DMS153 treated with DMSO at 0.1 percent for 48 hours (cell line): Measurements from ENCODE around the gene CA12.
A peak's percentile ranks its signal among the peaks of the same experiment; 100 is the strongest.

Experiments used
- DNase-seq: peaks from one replicate; lab custom pipeline; 2025; ENCODE audit not compliant: unreplicated experiment; lab: John Stamatoyannopoulos, UW

Gene CA12

DNA sequence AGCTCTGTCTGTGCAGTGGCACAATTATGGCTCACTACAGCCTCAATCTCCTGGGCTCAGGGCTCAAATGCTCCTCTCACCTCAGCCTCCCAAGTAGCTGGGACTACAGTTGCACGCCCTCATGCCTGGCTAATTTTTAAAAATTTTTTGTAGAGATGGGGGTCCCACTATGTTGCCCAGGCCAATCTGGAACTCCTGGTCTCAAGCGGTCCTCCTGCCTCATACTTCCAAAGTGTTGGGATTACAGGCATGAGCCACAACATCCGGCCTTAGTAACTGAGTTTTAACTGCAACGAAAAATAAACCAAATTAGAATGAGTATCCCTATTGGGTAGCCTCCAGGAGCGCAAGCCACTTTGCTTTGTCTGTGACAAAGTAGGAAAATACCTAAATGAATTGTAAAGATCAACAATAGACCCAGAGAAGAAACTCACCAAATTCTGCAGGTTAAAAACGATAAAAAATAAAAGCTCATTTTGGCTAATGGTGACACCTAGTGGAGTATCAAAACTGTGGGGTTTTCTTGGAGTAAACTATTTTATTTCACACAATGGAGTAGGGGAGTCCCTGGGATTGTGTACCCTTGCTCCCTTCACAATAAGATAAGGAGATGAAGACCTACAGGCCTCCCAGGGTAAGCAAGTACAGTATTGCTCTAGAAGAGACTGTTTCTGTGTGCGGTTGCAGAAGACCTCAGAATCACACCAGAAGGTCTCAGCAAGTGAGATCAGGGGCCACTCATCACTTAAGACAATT lies 21.0 kb upstream of the CA12 start:
- DNase-seq, result no peak

DNA sequence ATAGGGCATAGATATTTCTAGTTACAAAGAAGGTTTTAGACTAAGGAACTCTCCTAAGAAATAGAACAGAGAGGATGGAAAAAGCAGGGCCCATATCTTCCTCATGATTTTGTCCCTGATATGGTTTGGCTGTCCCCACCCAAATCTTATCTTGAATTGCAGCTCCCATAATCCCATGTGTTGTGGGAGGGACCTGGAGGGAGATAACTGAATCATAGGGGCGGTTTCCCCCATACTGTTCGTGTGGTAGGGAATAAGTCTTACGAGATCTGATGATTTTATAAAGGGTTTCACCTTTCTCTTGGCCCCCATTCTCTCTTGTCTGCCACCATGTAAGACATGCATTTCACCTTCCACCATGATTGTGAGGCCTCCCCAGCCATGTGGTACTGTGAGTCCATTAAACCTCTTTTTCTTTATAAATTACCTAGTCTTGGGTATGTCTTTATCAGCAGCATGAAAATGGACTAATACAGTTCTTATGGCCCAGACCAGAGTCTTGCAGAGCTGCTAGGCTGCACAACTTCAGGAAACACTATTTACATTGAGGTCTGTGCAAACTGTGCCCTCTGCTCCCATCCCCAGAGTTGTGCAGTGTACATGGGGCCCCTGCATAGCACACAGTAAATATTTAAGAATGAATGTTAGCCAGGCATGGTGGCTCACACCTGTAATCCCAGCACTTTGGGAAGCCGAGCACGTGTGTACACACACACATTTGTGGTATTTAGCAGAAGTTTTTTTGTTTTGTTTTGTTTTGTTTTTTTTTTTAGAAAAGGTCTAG lies 20.3 kb upstream of the CA12 start:
- DNase-seq, result no peak

DNA sequence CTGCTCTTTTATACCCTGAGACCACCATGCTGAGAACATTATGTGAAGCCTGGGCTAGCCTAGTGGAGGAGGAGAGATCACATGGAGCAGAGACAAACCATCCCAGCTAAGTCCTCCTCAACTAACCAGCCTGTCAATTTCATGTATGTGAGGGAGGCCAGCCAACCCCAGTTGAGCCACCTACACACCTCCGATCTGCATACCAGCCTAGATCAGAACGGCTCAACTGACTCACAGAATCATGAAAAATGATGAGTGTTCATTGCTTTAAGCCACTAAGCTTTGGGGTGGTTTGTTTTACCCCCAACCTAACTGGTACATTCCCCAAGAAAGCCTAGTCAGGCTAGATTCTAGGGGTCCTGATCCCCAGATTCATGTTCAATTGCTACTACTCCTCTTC lies 19.4 kb upstream of the CA12 start:
- no peak for DNase-seq

DNA sequence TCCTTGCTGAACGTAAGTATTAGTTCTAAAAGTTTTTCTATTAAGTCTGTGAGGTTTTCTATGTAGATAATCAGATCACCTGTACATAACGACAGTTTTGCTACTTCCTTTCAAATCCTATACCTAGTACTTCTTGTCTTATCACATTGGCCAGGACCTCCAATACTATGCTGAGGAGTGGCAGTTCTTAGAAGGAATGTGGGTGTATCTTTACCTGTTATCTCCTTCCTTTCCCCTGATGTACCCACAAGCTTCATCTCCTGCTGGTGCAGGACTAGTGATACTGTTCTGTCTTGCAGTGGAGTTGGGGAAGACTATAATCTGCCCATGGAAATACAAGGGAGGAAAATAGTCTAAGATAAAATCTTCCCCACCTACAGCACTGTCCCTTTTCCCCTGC lies 16.8 kb upstream of the CA12 start:
- no peak for DNase-seq

DNA sequence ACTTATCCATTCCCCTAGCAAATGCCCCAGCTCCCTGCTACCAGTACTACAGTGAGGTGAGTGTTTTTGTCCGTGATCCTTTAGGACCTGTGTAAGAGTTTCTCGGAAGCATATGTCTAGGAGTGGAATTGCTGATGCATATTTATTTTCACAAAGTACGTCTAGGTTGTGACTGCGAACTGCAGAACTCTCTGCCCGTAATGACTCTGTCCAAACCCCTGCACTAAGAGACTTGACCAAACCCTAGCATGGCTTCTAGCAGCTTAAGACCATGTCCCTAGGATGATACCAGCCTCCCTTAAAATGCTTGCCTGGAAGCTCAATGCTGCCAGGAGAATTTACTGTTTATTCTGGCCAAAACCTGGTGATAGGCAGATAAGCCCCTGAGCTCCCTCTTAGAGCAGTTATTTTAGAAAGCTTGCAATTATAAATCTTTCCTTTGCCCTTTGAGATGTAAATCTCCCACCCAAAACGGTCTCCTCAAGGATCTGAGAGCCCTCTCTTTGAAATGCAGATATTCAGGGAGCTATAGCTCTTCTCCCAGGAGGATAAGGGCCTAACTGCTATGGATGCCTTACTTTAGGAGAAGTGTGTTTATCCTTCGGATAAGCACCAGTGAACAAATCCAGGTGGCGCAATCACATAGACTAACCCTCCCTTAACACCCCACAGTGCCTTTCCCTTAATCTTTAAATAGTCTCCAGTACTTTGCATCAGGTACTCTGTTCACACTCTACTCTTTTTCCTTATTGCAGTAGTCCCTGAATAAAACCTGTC lies 14.7 kb upstream of the CA12 start:
- no peak for DNase-seq

DNA sequence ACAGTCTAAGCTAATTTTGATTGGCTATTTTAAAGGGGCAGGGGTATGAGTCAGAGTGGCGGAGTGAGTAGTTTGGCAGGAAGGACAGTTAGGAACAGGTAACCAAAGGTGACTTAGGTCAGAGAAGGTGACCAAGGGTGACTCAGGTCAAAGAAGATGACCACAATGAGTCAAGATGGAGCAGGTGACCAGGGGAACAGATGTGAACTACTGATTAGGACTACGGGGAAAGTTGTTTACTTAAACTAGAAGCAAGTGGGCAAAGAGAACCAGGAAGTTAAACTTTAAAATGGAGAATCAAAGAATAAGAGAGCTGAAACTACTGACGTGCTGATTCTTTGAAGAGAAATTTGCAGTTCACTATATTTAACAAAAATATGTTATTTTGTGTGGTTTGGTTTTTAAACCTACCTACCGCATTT lies 14.1 kb upstream of the CA12 start:
- DNase-seq, result no peak

DNA sequence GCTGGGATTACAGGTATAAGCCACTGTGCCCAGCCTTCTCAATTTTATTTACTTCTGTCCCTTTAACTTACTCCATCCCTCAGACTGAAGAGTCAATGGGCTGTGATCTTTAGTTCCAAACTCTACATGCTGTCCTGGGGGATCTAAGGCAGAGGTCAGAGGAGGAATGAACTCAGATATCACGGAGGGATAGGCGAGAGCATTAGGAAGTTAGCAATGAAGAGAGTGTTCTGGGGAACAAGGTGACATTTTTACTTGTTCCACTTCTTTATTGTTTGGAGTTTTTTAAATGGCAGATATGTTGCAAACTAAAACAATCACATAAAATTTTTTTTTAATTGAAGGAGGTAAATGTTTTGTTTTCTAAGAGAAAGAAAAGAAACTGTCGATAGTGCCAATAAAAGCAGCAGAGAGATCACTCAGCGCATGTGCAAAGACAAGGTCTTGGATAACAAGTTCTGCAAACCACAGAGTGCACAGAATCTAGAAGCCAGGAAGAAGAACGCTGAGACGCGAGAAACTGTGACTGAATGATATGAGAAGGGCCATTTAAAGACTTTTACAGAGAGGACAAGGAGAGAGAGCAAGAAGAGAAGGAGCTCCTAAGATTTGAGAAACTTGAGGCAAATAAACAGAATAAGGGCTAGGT lies 10.8 kb upstream of the CA12 start:
- DNase-seq, result no peak

DNA sequence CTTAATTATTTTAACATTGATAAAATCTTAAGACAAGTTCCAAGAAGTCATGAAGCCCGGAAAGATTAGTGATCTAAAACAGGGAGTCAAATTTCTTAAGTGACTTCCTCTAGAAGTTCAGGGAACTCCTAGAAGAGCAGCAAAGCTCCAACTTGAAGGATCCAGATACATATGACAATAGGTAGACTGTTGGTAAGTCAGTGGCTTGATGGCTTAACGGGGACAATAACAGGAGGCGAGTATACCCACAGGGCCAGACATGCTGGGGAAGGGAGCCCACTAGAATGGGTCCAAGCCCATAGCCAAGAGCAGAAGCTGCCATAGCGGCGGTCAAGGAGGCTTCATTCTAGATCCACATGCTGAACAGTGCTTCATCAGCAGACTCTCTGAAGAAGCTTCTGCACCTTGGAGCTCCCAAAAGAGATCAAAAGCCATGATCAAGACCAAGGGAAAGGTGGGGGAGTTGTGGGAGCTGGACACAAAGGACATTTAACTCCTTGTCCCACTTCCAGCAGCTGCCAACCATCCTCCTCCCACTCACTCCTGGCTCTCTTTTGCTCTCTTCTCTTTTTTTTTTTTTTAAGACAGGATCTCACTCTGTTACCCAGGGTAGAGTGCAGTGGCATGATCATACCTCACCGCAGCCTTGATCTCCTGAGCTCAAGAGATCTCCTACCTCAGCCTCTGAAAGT lies 10.2 kb upstream of the CA12 start:
- DNase-seq, result no peak

DNA sequence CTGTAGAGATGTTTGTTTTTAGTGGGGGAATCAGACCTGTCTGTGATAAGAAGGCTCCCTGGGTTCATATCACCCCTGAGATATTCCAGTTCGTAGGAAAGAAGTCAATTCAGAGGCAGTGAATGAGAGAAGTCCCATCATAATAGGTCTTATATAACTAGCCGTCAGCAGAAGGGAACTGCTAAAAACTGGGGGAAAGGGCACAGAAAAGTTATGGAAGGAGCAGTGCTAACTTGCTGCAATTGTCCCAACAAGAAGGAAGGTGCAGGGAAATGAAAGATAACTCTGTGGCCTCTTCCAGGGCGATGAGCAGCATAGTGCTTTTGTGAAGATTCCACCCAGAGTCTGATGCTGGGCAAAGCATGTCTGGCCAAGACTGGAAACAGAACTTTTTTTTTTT lies 9.0 kb upstream of the CA12 start:
- no peak for DNase-seq

DNA sequence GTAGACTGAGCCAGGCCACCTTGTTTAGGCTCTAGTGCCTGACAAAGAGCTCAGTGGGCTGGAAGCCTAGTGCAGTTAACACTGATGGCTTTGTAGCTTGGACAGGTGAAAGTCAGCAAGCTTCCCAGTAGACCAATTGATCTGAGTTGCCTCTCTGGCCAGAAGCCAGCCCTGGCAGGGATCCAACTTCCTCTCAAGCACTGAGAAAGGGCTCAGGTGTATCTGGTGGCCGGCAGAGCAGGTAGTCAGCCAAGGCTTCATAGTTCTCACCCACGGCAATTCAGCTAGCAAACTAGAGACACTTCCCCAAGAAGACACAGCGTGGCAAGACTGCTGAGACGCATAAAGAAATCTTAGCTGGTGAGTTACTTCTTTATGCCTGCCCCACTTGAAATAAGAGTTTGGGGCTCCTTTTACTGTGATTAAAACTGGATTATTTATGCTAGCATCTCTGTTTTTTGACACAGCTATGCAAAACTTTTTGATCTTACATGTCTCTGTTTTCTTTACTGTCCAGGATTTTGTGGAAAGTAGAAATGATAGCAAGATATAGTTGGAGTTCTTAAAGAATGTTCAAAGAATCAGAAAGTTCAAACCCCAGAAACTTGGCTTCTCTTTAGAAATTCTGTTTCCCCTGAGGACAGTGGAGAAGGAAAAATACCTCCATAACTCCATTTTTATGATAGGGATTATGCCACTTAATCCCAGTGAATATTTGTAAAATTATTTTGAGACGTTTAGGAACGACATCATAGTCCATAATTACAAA lies 8.4 kb upstream of the CA12 start:
- DNase-seq, result peak; percentile 75

DNA sequence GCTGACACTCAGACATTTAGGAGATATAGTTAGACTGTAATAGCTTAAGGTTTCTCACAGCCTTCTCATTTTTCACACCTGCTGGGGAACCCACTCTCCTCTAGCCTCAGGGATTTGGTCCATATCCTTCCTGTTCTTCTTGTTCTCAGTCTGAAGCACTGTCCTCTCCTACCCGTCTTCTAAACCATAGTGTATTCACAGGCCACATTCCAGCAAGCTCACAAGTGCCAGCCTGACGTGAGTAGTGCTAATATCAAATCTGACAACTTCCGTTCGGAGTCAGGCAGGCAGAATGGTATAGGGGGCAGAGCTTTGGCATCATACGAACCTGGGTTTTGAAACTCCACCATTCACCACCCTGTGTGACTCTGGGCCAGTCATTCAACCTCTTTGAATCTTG lies 6.9 kb upstream of the CA12 start:
- no peak for DNase-seq

DNA sequence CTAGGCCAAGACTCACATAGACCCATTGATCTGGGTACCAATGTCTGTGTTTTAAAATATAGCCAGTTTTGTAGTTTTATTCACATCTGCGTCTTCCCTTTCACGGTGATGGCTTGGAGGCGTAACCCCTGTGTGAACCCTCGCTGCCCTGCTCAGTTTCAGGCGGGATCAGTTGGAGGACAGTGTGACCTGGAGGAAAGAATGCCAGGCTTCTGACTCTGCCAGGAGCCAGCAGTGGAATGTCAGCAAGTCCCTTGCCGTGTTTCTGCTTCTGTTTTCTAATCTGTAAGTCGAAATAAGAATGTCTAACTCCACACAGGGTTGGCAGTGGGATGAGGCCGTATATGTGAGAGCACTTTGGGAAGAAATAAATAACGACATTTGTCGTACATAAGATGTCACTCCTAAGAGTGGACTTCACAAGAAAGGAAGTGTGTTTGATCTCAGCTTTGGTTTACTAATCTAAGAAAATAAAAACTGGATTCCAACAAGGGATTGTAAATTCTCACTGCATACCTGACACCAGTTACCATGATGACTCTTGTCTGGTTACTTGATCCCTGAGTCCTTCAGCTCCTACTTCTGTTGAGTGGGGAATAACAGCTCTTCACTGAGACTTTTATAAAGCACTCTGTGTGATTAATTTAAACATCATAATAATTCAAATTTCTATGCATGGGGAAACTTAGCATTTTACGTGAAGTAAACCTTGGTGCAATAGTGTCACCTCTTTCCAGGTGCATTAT lies 6.3 kb upstream of the CA12 start:
- no peak for DNase-seq

DNA sequence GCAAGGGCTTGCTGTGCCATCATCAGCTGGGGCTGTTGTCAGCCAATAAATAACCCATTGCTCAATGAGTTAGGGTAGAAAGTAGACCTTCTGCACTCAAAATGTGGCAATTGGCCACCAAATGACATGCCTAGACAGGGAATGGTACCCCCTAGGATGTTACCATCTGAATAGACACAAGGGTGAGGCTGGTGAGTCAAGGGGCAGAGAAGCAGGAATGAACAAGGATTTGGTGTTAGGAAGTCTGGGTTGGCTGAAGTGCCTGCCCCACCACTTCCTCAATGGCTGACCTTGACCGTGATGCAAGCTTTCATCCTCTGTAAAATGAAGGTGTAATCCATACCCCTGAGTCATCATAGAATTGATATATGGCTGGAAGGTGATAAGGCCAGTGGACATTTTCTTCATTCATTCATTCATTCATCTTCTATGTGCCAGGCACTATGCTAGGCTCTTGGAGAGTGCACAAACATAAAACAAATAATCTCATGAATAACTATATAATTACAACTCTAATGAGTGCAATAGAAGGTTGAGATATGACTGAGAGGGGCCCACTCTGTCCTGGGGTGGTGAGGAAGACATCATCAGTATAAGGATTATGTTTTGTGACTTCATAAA lies 4.4 kb upstream of the CA12 start:
- no peak for DNase-seq

DNA sequence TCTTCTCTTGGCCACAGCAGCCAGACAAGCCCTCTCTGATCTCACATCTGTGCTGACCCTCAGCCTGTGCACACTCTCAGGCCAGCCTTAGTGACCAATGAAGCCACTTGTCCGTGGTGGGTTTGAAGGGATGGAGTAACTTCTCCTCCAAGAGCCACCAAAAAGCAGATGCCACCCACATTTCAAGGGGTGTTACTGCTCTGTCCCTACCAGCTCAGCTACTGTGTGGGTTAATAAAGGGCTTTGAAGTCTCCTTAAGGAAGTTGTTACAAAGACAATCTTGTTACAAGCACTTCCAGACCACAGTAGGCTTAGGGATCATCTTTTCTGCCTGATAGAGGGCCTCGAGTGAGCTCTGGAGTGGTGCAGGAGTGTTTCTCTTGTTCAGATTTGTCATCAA lies 3.3 kb upstream of the CA12 start:
- no peak for DNase-seq

DNA sequence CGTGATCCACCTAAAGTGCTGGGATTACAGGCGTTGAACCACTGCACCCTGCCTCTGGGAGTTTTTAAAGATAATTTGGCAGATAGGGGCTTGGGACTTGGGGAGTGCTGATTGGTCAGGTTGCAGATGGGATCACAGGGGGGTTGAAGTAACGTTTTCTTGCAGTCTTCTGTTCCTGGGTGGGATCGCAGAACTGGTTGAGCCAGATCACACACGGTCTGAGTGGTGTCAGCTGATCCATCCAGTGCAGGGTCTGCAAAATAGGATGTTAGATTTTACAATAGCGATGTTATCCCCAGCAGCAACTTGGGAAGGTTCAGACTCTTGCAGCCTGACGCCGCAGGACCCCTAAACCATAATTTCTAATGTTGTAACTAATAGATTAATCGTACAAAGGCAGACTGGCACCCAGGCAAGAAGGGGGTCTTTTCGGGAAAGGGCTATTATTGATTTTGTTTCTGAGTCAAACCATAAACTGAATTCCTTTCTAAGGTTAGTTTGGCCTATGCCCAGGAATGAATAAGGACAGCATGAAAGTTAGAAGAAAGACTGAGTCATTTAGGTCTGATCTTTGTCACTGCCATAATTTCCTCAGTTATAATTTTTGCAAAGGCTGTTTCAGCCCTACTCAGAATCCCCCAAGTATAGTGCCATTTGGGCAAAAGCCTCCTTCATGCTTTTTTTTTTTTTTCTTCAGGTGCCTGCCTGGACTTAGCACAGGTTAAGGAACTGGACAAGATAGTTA lies 1.5 kb upstream of the CA12 start:
- no peak for DNase-seq

DNA sequence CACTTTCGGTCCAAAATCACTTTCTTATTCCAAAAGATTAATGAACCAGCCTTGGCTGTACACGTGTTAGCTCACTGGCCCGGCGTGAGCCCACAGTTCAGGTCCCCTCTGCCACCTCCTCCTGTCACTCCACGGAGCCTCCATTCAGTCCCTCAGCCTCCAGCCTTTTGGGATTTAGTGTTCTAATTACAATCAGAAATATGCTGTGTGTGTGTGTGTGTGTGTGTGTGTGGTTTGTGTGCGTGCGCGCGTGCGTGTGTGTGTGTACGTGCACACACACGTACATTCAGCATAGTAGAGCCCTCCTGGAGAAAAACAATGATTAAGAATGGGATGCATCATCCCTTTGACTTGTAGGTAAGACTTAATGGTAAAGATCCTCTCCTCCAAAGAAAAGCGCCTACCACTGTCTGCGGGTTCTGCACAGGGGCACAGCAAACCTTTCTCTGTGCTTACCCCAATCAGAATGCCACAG lies 801 bp downstream of the CA12 start:
- no peak for DNase-seq

DNA sequence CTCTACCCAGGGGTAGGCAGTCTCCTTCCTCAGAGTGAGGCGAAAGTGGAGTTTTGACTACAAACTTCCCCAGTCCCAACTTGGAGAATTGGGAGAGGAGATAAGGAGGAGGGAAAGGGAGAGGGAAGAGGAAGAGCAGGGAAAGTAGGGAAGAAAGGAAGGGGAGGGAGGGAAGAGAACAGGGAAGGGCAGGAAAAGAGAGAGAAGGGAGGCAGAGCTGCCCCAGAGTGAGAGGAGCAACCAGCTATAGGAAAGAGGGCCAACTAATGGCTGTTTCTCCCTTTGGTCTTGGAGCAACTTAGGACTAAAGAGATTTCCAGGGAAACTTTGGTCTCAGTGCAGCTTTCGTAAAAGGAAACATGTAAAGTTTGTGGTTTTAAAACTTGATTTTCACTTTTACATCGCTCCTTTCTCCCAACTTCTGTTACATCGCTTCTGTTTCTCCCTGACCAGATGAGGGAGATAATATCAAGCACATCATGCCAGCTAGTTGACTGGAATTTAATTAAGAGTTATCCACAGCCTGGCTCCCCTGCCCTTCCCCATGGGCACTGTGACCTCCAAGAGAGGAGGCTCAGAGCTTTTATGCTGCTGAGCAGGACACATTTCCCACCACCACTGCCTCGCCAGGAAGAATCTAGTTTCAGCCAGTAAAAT lies 1.4 kb downstream of the CA12 start:
- no peak for DNase-seq
